Panc1 (cell line): ENCODE results near the gene DDX10. TPM values are rescaled to one million over a fixed set of nuclear protein-coding genes. Genes with fewer than 3 reads are reported as not detected.

Experiments
- ATAC-seq: fragments of 200-7000 bp; cut with Tn5 transposase; 2 replicates; pipeline ENCODE4 v1.9.1; 2020; ENCODE audit warnings: mild to moderate bottlenecking, moderate library complexity
- BruUV-seq: library from RNA; stranded (reverse); fragments of 400-500 nt; replicated peaks from 2 replicates; lab custom pipeline; 2021; lab: Mats Ljungman, UMichigan
- CTCF ChIA-PET: fragments of 300-600 bp; sonication (Branson Sonifier 250); formaldehyde crosslinking; loops from one replicate; lab custom pipeline; 2022; ENCODE audit warnings: antibody characterized with exemption; lab: Charles Lee
- POLR2A ChIA-PET: fragments of 300-600 bp; sonication (Branson Sonifier 250); formaldehyde crosslinking; loops from one replicate; lab custom pipeline; 2022; ENCODE audit warnings: antibody characterized with exemption; lab: Charles Lee
- DNase-seq: peaks from one replicate; pipeline ENCODE4 v3.0.0-alpha.2; 2010; ENCODE audit warnings: low read depth, low spot score
- H3K27ac ChIP-seq: 2 replicates; pipeline ENCODE4 v1.5.1; 2011; ENCODE audit warnings: mild to moderate bottlenecking, low read length, inconsistent platforms
- H3K27me3 ChIP-seq: fragments of 200-500 bp; sonication (Bioruptor generic); 2 replicates; pipeline ENCODE4 v1.6.0; 2014; ENCODE audit warnings: low read length, inconsistent platforms; ENCODE audit not compliant: control insufficient read depth, insufficient read depth
- H3K36me3 ChIP-seq: fragments of 200-500 bp; sonication (Bioruptor generic); 2 replicates; pipeline ENCODE4 v1.5.1; 2014; ENCODE audit warnings: inconsistent platforms, mild to moderate bottlenecking, low read length, moderate library complexity; ENCODE audit not compliant: control insufficient read depth, insufficient read depth
- H3K4me1 ChIP-seq: 2 replicates; pipeline ENCODE4 v1.5.1; 2011; ENCODE audit warnings: inconsistent platforms, mild to moderate bottlenecking, low read length, moderate library complexity; ENCODE audit not compliant: control insufficient read depth, insufficient read depth
- H3K4me3 ChIP-seq, 2 experiments: 2 replicates each; pipeline ENCODE4 v1.5.1; 2011 to 2012; ENCODE audit warnings: low read depth in 2 of 2, low read length in 2 of 2, mild to moderate bottlenecking in 2 of 2, inconsistent platforms in 1 of 2, moderate library complexity in 1 of 2
- H3K9me3 ChIP-seq: fragments of 200-500 bp; sonication (Bioruptor generic); 2 replicates; pipeline ENCODE4 v1.5.1; 2014; ENCODE audit warnings: low read depth, mild to moderate bottlenecking, inconsistent platforms, low read length, moderate library complexity; ENCODE audit not compliant: control insufficient read depth, insufficient read depth
- POLR2AphosphoS5 ChIP-seq: IDR thresholded peaks from 2 replicates; pipeline ENCODE4 v1.6.1; 2012; ENCODE audit warnings: mild to moderate bottlenecking, low read depth, low read length, moderate library complexity
- SIN3A ChIP-seq: IDR thresholded peaks from 2 replicates; pipeline ENCODE4 v1.6.1; 2012; ENCODE audit warnings: low read depth, mild to moderate bottlenecking, low read length, moderate library complexity, borderline replicate concordance; ENCODE audit not compliant: insufficient read depth
- TCF7L2 ChIP-seq: IDR thresholded peaks from 2 replicates; pipeline ENCODE4 v1.6.1; 2011; ENCODE audit warnings: mild to moderate bottlenecking, low read depth, low read length, inconsistent platforms
- in situ Hi-C: cut with HindIII; loops from 2 replicates; pipeline ENCODE4 v1.10.0; 2016; ENCODE audit warnings: low sequenced_read_pairs, low pct_unique_long_range_greater_than_20kb
- intact Hi-C: fragments of 100-400 bp; cut with micrococcal nuclease; formaldehyde crosslinking; loops from one replicate; pipeline ENCODE4 v1.10.0; 2022; ENCODE audit not compliant: unreplicated experiment
- total RNA-seq: library from RNA; stranded (reverse); gene quantifications from one replicate; pipeline ENCODE4 v1.2.1, GENCODE V29; 2021; ENCODE audit not compliant: unreplicated experiment
- TF ChIP-seq, protein P1 (sequence below): fragments of 450-650 bp; IDR thresholded peaks from 2 replicates; pipeline ENCODE4 v1.5.1; 2017; ENCODE audit warnings: mild to moderate bottlenecking
- TF ChIP-seq, protein P2 (sequence below), 2 experiments: IDR thresholded peaks; 2 replicates each; pipeline ENCODE4 v1.6.1; 2011 to 2012; ENCODE audit warnings: low read depth in 2 of 2, control low read depth in 1 of 2, low read length in 1 of 2, mild to moderate bottlenecking in 1 of 2, moderate library complexity in 1 of 2; ENCODE audit not compliant: insufficient read depth in 1 of 2

Gene DDX10
- total RNA-seq, 1 experiment from 2014 or later: 48.8 TPM

DNA sequence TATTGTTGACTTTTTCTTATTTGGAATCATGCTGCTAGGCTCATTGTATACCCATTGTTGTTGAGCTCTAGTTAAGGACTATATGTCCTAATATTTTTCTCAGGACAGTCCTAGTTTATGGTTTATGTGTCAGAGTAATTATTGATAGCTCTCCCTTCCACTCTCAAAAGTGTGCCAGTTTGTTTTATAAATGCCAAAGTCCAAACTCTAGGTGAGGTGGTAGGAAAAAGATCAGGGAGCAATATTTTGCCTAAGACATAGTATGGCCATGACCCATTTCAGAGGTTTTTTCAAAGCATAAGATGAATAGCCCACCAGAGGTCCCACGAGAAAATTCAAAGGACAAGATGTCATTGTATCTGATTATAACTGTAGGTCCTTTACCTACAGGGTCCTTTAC is 20.9 kb upstream of the DDX10 start:
- ChIA-PET POLR2A (no interaction called here), CTCF (no interaction called here)
- Histone ChIP-seq H3K27me3 (no peaks in the 10 kb centered on the region), H3K27ac (no peak overlapping the region), H3K4me3 (no peak overlapping the region), H3K9me3 (no peaks in the 10 kb centered on the region), H3K36me3 (no peaks in the 10 kb centered on the region), H3K4me1 (no peaks in the 10 kb centered on the region)
- in situ Hi-C loops: no loop called here
- ATAC-seq (no peak), DNase-seq (no peak)
- intact Hi-C loops: loop anchor here (10.0 kb wide), 1 partner anchor 299 kb away; no protein-coding TSS in a partner anchor
- BruUV-seq: no TSS peak
- TF ChIP-seq SIN3A: no peak
- TF ChIP-seq, protein P1, sequence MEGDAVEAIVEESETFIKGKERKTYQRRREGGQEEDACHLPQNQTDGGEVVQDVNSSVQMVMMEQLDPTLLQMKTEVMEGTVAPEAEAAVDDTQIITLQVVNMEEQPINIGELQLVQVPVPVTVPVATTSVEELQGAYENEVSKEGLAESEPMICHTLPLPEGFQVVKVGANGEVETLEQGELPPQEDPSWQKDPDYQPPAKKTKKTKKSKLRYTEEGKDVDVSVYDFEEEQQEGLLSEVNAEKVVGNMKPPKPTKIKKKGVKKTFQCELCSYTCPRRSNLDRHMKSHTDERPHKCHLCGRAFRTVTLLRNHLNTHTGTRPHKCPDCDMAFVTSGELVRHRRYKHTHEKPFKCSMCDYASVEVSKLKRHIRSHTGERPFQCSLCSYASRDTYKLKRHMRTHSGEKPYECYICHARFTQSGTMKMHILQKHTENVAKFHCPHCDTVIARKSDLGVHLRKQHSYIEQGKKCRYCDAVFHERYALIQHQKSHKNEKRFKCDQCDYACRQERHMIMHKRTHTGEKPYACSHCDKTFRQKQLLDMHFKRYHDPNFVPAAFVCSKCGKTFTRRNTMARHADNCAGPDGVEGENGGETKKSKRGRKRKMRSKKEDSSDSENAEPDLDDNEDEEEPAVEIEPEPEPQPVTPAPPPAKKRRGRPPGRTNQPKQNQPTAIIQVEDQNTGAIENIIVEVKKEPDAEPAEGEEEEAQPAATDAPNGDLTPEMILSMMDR: no peak
- no peak for TF ChIP-seq POLR2AphosphoS5
- no peak for TF ChIP-seq TCF7L2
- TF ChIP-seq, protein P2, sequence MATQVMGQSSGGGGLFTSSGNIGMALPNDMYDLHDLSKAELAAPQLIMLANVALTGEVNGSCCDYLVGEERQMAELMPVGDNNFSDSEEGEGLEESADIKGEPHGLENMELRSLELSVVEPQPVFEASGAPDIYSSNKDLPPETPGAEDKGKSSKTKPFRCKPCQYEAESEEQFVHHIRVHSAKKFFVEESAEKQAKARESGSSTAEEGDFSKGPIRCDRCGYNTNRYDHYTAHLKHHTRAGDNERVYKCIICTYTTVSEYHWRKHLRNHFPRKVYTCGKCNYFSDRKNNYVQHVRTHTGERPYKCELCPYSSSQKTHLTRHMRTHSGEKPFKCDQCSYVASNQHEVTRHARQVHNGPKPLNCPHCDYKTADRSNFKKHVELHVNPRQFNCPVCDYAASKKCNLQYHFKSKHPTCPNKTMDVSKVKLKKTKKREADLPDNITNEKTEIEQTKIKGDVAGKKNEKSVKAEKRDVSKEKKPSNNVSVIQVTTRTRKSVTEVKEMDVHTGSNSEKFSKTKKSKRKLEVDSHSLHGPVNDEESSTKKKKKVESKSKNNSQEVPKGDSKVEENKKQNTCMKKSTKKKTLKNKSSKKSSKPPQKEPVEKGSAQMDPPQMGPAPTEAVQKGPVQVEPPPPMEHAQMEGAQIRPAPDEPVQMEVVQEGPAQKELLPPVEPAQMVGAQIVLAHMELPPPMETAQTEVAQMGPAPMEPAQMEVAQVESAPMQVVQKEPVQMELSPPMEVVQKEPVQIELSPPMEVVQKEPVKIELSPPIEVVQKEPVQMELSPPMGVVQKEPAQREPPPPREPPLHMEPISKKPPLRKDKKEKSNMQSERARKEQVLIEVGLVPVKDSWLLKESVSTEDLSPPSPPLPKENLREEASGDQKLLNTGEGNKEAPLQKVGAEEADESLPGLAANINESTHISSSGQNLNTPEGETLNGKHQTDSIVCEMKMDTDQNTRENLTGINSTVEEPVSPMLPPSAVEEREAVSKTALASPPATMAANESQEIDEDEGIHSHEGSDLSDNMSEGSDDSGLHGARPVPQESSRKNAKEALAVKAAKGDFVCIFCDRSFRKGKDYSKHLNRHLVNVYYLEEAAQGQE (IDR thresholded peaks at IDR 0.05; ENCODE audit: insufficient read depth in 1 of 2, low read depth in 2 of 2, low read length in 1 of 2): no peak

DNA sequence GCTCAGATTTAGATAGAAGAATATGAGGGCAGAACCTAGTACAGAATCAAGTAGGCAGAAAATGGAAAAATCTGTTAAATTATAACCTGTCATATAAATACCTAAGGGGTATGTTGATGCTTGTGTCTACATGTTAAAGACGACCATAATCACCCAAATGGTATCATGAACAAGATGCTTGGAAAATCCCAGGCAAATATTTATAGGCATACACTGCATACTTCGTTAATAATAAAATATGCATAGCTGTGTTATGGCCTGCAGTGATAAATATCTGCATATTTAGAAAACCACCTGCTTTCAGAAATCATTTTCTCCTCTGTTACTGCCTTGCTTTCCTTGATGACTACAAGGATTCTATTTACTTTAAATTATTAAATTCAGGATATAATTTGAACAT is 18.9 kb upstream of the DDX10 start:
- H3K9me3 ChIP-seq: no peaks in the 10 kb centered on the region
- intact Hi-C loops: loop anchor here (10.0 kb wide), 1 partner anchor 301 kb away; no protein-coding TSS in a partner anchor
- H3K27me3 ChIP-seq: no peaks in the 10 kb centered on the region
- no peak for DNase-seq
- ATAC-seq: no peak
- no peak overlapping the region for H3K4me3 ChIP-seq
- in situ Hi-C loops: no loop called here
- H3K4me1 ChIP-seq: no peaks in the 10 kb centered on the region
- ChIA-PET CTCF (no interaction called here), POLR2A (no interaction called here)
- BruUV-seq: no TSS peak
- TF ChIP-seq SIN3A (no peak), POLR2AphosphoS5 (no peak), TCF7L2 (no peak)
- TF ChIP-seq, protein P2 (IDR thresholded peaks at IDR 0.05; ENCODE audit: insufficient read depth in 1 of 2, low read depth in 2 of 2, low read length in 1 of 2): no peak
- TF ChIP-seq, protein P1: no peak
- no peak overlapping the region for H3K27ac ChIP-seq
- H3K36me3 ChIP-seq: no peaks in the 10 kb centered on the region
